K562 (cell line): ENCODE data around the gene NMT2. TPM values are rescaled to one million over a fixed set of nuclear protein-coding genes. Genes with fewer than 3 reads are reported as not detected.

Experiments used
- ATAC-seq: fragments of 200-7000 bp; cut with Tn5 transposase; 3 replicates; pipeline ENCODE4 v1.9.1; 2020; ENCODE audit warnings: moderate library complexity
- BruUV-seq: library from RNA; stranded (reverse); fragments of 400-500 nt; replicated peaks from 2 replicates; lab custom pipeline; 2021; lab: Mats Ljungman, UMichigan
- CTCF ChIA-PET: fragments of 300-600 bp; formaldehyde crosslinking; extraction: SDS; loops from one replicate; lab custom pipeline; 2021; ENCODE audit warnings: low intra/inter-chr PET ratio; lab: Yijun Ruan, JAX
- POLR2A ChIA-PET: fragments of 300-600, 350-650 bp; sonication (Branson Sonifier 250); formaldehyde crosslinking; extraction: SDS; loops from one replicate; lab custom pipeline; 2021; ENCODE audit warnings: antibody characterized with exemption, inconsistent platforms; lab: Yijun Ruan, JAX
- DNase-seq, 4 experiments: peaks; one replicate each; pipeline versions ENCODE4 v3.0.0 to v3.0.0-alpha.2; 2011 to 2018; ENCODE audit warnings: low spot score in 3 of 4, mixed read lengths in 3 of 4; ENCODE audit errors: extremely low read depth in 1 of 4
- FAIRE-seq: peaks from 2 replicates; lab custom pipeline; 2011; peaks lifted over from hg19 to GRCh38; lab: Jason Lieb, UNC
- H2AFZ ChIP-seq: 2 replicates; pipeline ENCODE4 v1.6.0; 2011; ENCODE audit warnings: low read depth, low read length, control low read depth, inconsistent platforms
- H3K27ac ChIP-seq: fragments of 200-600 bp; 3 replicates; pipeline ENCODE4 v1.8.0; 2011; ENCODE audit warnings: low read depth, mild to moderate bottlenecking, control low read depth, inconsistent platforms, low read length, moderate library complexity, mixed read lengths; ENCODE audit errors: extremely low read depth
- H3K27me3 ChIP-seq, 2 experiments: fragments of 300-600 bp in 1 of 2; 2 replicates in 1 of 2; 3 replicates in 1 of 2; pipeline versions ENCODE4 v1.6.0 to v1.8.0; 2011; ENCODE audit warnings: inconsistent platforms in 2 of 2, low read length in 2 of 2, mild to moderate bottlenecking in 1 of 2, mixed read lengths in 1 of 2, moderate library complexity in 1 of 2; ENCODE audit not compliant: control insufficient read depth in 2 of 2, insufficient read depth in 2 of 2
- H3K36me3 ChIP-seq: fragments of 300-600 bp; 3 replicates; pipeline ENCODE4 v1.8.0; 2011; ENCODE audit warnings: mild to moderate bottlenecking, low read length, inconsistent platforms; ENCODE audit not compliant: control insufficient read depth, insufficient read depth
- H3K4me1 ChIP-seq, 2 experiments: fragments of 200-600 bp in 1 of 2; replicated peaks in 1 of 2; 2 replicates in 1 of 2; 3 replicates in 1 of 2; pipeline versions ENCODE4 v1.5.1 to v1.8.0; 2011; ENCODE audit warnings: inconsistent platforms in 2 of 2, low read length in 2 of 2, mild to moderate bottlenecking in 1 of 2, mixed read lengths in 1 of 2, moderate library complexity in 1 of 2; ENCODE audit not compliant: control insufficient read depth in 2 of 2, insufficient read depth in 2 of 2
- H3K4me2 ChIP-seq: 2 replicates; pipeline ENCODE4 v1.6.1; 2011; ENCODE audit warnings: low read length, control low read depth, inconsistent platforms, mixed read lengths; ENCODE audit not compliant: insufficient read depth
- H3K4me3 ChIP-seq: fragments of 200-600 bp; sonication (generic), shearing (Covaris generic); 2 replicates; pipeline ENCODE4 v1.5.1; 2016; ENCODE audit warnings: control low read depth, inconsistent platforms
- H3K79me2 ChIP-seq: fragments of 200-600 bp; 3 replicates; pipeline ENCODE4 v1.8.0; 2011; ENCODE audit warnings: low read length, inconsistent platforms; ENCODE audit not compliant: control insufficient read depth, insufficient read depth
- H3K9ac ChIP-seq, 2 experiments: 2 replicates each; pipeline versions ENCODE4 v1.6.0 to v1.6.1; 2011; ENCODE audit warnings: low read depth in 2 of 2, low read length in 2 of 2, control low read depth in 1 of 2, inconsistent platforms in 1 of 2, mild to moderate bottlenecking in 1 of 2, mixed read lengths in 1 of 2; ENCODE audit not compliant: insufficient read depth in 1 of 2
- H3K9me1 ChIP-seq: one replicate; pipeline ENCODE4 v1.6.0; 2011; ENCODE audit warnings: inconsistent platforms, mild to moderate bottlenecking, low read length, moderate library complexity; ENCODE audit not compliant: control insufficient read depth, insufficient read depth
- H3K9me3 ChIP-seq: replicated peaks from 2 replicates; pipeline ENCODE4 v1.5.1; 2011; ENCODE audit warnings: low read depth, low read length, inconsistent platforms; ENCODE audit not compliant: control insufficient read depth, insufficient read depth
- H4K20me1 ChIP-seq: replicated peaks from 2 replicates; pipeline ENCODE4 v1.6.1; 2011; ENCODE audit warnings: low read length, inconsistent platforms, mixed read lengths; ENCODE audit not compliant: control insufficient read depth, insufficient read depth
- CCAR2 ChIP-seq: fragments of 200-400 bp; formaldehyde crosslinking; IDR thresholded peaks from 2 replicates; pipeline ENCODE4 v1.6.1; 2017; ENCODE audit warnings: mild to moderate bottlenecking, low read depth, low read length
- EGR1 ChIP-seq: fragments of 450-650 bp; conservative IDR thresholded peaks from 2 replicates; pipeline ENCODE4 v1.6.1; 2017; ENCODE audit warnings: mild to moderate bottlenecking
- EP400 ChIP-seq: fragments of 450-650 bp; IDR thresholded peaks from 2 replicates; pipeline ENCODE4 v1.6.1; 2017; ENCODE audit warnings: antibody characterized with exemption, mild to moderate bottlenecking, moderate library complexity
- HDAC1 ChIP-seq, 2 experiments: fragments of 450-650 bp; IDR thresholded peaks; 2 replicates each; pipeline ENCODE4 v1.6.1; 2016 to 2017; ENCODE audit warnings: inconsistent platforms in 1 of 2, mild to moderate bottlenecking in 1 of 2, moderate library complexity in 1 of 2
- ID3 ChIP-seq, 2 experiments: fragments of 250-450 bp in 1 of 2; fragments of 450-650 bp in 1 of 2; sonication (Bioruptor Pico) in 1 of 2; IDR thresholded peaks; 2 replicates each; pipeline versions ENCODE4 v1.6.1 to v1.8.0; 2016 to 2021; ENCODE audit warnings: mild to moderate bottlenecking in 2 of 2, moderate library complexity in 2 of 2, missing compliant biosample characterization in 1 of 2, missing genetic modification characterization in 1 of 2
- MNT ChIP-seq, 2 experiments: fragments of 450-650 bp; conservative IDR thresholded peaks; 2 replicates each; pipeline ENCODE4 v1.6.1; 2017; ENCODE audit warnings: mild to moderate bottlenecking in 2 of 2, moderate library complexity in 2 of 2
- POLR3A ChIP-seq: IDR thresholded peaks from 2 replicates; pipeline ENCODE4 v1.6.1; 2011; ENCODE audit warnings: borderline replicate concordance, mild to moderate bottlenecking, moderate library complexity; ENCODE audit not compliant: insufficient read length, insufficient read depth; ENCODE audit errors: extremely low read depth
- TAF1 ChIP-seq: IDR thresholded peaks from 2 replicates; pipeline ENCODE4 v1.6.1; 2011; ENCODE audit warnings: mild to moderate bottlenecking, low read length, moderate library complexity; ENCODE audit not compliant: insufficient read depth, control insufficient read depth, severe bottlenecking; ENCODE audit errors: extremely low read depth
- TAF15 ChIP-seq: fragments of 200-400 bp; formaldehyde crosslinking; IDR thresholded peaks from 2 replicates; pipeline ENCODE4 v1.6.1; 2017; ENCODE audit warnings: mild to moderate bottlenecking, low read depth, low read length, moderate library complexity
- ZBTB11 ChIP-seq, 3 experiments: fragments of 200-800 bp in 1 of 3; fragments of 250-450 bp in 1 of 3; fragments of 450-650 bp in 1 of 3; sonication (Bioruptor Pico) in 1 of 3; sonication (Bioruptor generic) in 1 of 3; formaldehyde crosslinking in 1 of 3; IDR thresholded peaks; 2 replicates each; pipeline versions ENCODE4 v1.6.1 to v1.8.0; 2016 to 2022; ENCODE audit warnings: mild to moderate bottlenecking in 2 of 3, missing genetic modification characterization in 2 of 3, missing compliant biosample characterization in 1 of 3, moderate library complexity in 1 of 3
- ZNF561 ChIP-seq: fragments of 450-650 bp; formaldehyde crosslinking; conservative IDR thresholded peaks from 2 replicates; pipeline ENCODE4 v1.4.0; 2020; ENCODE audit warnings: mild to moderate bottlenecking, moderate library complexity
- WGBS: fragments of 100-300 bp; shearing (Covaris generic); methylation state at CpG from one replicate; pipeline ENCODE4 v1.1.6; 2016; ENCODE audit warnings: low coverage, mixed read lengths; ENCODE audit not compliant: insufficient coverage; ENCODE audit errors: missing lambda C conversion rate; 5-methylcytosine and 5-hydroxymethylcytosine counted together
- in situ Hi-C: fragments of 300-500 bp; cut with MboI; formaldehyde crosslinking; loops from 4 replicates; pipeline ENCODE4 v1.15.0; 2018; ENCODE audit warnings: inconsistent platforms, mixed read lengths
- intact Hi-C: fragments of 100-400 bp; cut with micrococcal nuclease; formaldehyde crosslinking; loops from 2 replicates; pipeline ENCODE4 v1.14.2; 2022
- polyA plus RNA-seq, 8 experiments: library from polyadenylated mRNA; depleted of rRNA in 4 of 8; stranded (reverse) in 5 of 8; unstranded in 3 of 8; fragments of >200 nt; fragmentation: Nextera tagmentation in 2 of 8; fragmentation: Illumina TruSeq in 1 of 8; extraction: Ambion mirVana in 2 of 8; extraction: Trizol in 1 of 8; gene quantifications; 2 replicates each; pipeline versions ENCODE4 v1.2.1 to v1.2.3, GENCODE V29; 2011 to 2014; ENCODE audit warnings: inconsistent platforms in 1 of 8, missing spikeins in 1 of 8
- total RNA-seq, 7 experiments: library from RNA; depleted of rRNA in 6 of 7; stranded (reverse); fragments of >200 nt in 6 of 7; fragmentation: Illumina TruSeq in 2 of 7; extraction: Trizol in 2 of 7; gene quantifications; 2 replicates each; pipeline versions ENCODE4 v1.2.1 to v1.2.3, GENCODE V29; 2011 to 2021; ENCODE audit warnings: low replicate concordance in 1 of 7
- TF ChIP-seq, protein P1 (sequence below): sonication (generic); formaldehyde crosslinking; IDR thresholded peaks from 2 replicates; pipeline ENCODE4 v1.8.0; 2022; ENCODE audit warnings: missing genetic modification reagents, mild to moderate bottlenecking, moderate library complexity, borderline replicate concordance
- TF ChIP-seq, protein P2 (sequence below): fragments of 450-650 bp; IDR thresholded peaks from 2 replicates; pipeline ENCODE4 v1.6.1; 2014; ENCODE audit warnings: low read depth, mild to moderate bottlenecking, moderate library complexity, borderline replicate concordance

NMT2 gene
- total and polyA plus RNA-seq, 9 of the 15 experiments (the other 6 are each of a cell fraction or from before 2014, with no cell fraction given), result 5.2 to 15.9 (median 10.8) TPM

GRCh38 chr10:15121707-15122106, 46.8 kb downstream of the NMT2 start:
- no peak for FAIRE-seq
- Histone ChIP-seq H3K9me3 (no peaks in the 10 kb centered on the region), H3K27me3 (no peaks in the 10 kb centered on the region), H4K20me1 (no peaks in the 10 kb centered on the region), H3K36me3 (peaks cover 16% of the 10 kb centered on the region; the same call in 2 of the 3 replicates), H3K79me2 (no peaks in the 10 kb centered on the region), H3K4me2 (no peak overlapping the region), H3K27ac (no peak overlapping the region), H2AFZ (no peak overlapping the region), H3K9me1 (no peaks in the 10 kb centered on the region), H3K9ac (no peak overlapping the region), H3K4me1 (no peaks in the 10 kb centered on the region), H3K4me3 (no peak overlapping the region)
- in situ Hi-C loops (no loop called here), intact Hi-C loops (no loop called here)
- no peak for DNase-seq
- CTCF ChIA-PET, result no interaction called here
- BruUV-seq, result no TSS peak
- no peak for ATAC-seq
- WGBS, result 80% methylated on average over 1 of the region's 1 CpG
- POLR2A ChIA-PET, result interaction anchor here (0.8 kb wide), 1 partner anchor 15 kb away, joined by 6 read pairs; no protein-coding TSS in a partner anchor
- TF ChIP-seq POLR3A, result no peak
- TF ChIP-seq EGR1, result no peak
- no peak for TF ChIP-seq ZBTB11 (CRISPR knock-in tag; IDR thresholded peaks at IDR 0.05)
- TF ChIP-seq MNT (conservative IDR thresholded peaks at IDR 0.05), result no peak
- TF ChIP-seq HDAC1 (IDR thresholded peaks at IDR 0.05), result no peak
- TF ChIP-seq TAF1, result no peak
- no peak for TF ChIP-seq EP400
- no peak for TF ChIP-seq CCAR2
- TF ChIP-seq ZNF561, result no peak
- no peak for TF ChIP-seq ID3 (CRISPR knock-in tag; IDR thresholded peaks at IDR 0.05)
- TF ChIP-seq ID3 (tag; IDR thresholded peaks at IDR 0.05), result no peak
- TF ChIP-seq TAF15, result no peak
- TF ChIP-seq, protein P1, sequence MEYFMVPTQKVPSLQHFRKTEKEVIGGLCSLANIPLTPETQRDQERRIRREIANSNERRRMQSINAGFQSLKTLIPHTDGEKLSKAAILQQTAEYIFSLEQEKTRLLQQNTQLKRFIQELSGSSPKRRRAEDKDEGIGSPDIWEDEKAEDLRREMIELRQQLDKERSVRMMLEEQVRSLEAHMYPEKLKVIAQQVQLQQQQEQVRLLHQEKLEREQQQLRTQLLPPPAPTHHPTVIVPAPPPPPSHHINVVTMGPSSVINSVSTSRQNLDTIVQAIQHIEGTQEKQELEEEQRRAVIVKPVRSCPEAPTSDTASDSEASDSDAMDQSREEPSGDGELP, result no peak
- TF ChIP-seq, protein P2, sequence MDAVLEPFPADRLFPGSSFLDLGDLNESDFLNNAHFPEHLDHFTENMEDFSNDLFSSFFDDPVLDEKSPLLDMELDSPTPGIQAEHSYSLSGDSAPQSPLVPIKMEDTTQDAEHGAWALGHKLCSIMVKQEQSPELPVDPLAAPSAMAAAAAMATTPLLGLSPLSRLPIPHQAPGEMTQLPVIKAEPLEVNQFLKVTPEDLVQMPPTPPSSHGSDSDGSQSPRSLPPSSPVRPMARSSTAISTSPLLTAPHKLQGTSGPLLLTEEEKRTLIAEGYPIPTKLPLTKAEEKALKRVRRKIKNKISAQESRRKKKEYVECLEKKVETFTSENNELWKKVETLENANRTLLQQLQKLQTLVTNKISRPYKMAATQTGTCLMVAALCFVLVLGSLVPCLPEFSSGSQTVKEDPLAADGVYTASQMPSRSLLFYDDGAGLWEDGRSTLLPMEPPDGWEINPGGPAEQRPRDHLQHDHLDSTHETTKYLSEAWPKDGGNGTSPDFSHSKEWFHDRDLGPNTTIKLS, result no peak
